ENCODE measurements around the gene CTXN1. TPM values are rescaled to one million over a fixed set of nuclear protein-coding genes. Genes with fewer than 3 reads are reported as not detected.

CTXN1 gene
- total RNA-seq, 1 donor from 2014 or later = 1.8 TPM

DNA sequence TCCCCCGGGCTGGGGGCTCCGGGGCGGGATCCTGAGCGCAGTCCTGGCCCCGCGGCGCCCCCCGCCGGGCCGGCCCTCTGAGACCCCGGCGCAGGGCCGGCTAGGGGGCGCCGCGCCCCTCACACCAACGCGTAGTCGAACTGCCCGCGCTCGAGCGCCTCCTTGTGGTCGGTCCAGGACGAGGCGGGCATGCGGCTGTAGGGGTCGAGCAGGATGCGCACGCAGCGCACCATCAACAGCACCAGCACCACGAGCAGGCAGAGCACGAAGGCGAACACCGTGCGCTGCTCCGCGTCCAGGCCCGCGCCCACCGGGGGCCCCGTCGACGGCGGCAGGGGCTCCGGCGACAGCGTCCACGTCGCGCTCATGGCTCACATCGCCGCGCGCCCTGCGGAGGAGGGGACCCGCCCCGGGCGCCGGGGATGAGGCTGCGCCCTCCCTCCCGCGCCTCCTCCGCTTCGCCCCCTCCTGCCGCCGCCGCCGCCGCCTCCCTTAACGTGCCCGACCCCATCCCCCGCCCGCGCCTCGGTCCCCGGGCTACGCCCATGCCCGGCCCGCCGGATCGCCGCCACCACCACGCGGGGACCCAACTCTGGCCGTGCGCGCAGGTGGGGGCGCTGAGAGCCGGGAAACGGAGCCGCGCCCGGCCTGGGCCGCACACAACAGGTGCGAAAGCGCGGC lies 624 bp downstream of the CTXN1 start:
- peaks cover 25% of the 10 kb centered on the region for H3K4me1 Mint-ChIP-seq
- H3K4me3 Mint-ChIP-seq = peak overlapping the region; percentile 82
- DNase-seq = peak; percentile 94
- peaks cover 20% of the 10 kb centered on the region for H3K36me3 Mint-ChIP-seq (ENCODE audit: low read depth)
- intact Hi-C loops (cut with micrococcal nuclease) = loop anchor here (1.0 kb wide), 1 partner anchor 18 kb away; the partner anchor contains the start of gene TIMM44
- H3K27me3 Mint-ChIP-seq = peaks cover 2% of the 10 kb centered on the region
- H3K27ac Mint-ChIP-seq = peak overlapping the region; percentile 82
- H3K9me3 Mint-ChIP-seq = no peaks in the 10 kb centered on the region

DNA sequence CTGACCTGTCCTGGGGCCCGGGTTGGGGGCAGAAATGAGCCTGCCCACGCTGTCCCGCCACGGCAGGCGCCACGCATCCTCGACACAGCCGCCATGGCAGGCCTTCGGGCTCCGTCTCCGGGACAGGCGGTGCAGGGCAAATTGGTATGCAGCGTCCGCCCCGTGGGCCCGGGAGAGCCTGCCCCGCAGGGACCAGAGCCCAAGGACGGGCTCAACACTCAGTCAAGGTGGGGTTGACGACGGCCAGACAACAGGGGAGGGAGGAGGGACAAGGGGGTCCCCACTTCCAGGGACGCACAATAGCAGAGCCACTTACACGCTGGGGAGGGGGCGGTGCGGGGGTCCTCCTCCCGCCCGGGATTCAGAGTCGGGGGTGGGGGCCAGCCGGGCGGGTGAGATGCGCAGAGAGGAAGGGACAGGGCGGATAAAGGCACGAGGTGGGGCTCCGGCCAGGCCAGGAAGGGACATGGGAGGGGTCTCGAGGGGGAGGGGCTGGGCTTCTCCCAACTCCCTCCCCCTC lies 1.2 kb downstream of the CTXN1 start:
- peaks cover 20% of the 10 kb centered on the region for H3K36me3 Mint-ChIP-seq (ENCODE audit: low read depth)
- intact Hi-C loops (cut with micrococcal nuclease) = loop anchor here (1.0 kb wide), 1 partner anchor 19 kb away; the partner anchor contains the start of gene TIMM44
- H3K27ac Mint-ChIP-seq = no peak overlapping the region
- peak overlapping the region; percentile 40 for H3K4me3 Mint-ChIP-seq
- H3K9me3 Mint-ChIP-seq = no peaks in the 10 kb centered on the region
- peaks cover 5% of the 10 kb centered on the region for H3K27me3 Mint-ChIP-seq
- peaks cover 29% of the 10 kb centered on the region for H3K4me1 Mint-ChIP-seq
- DNase-seq = no peak

DNA sequence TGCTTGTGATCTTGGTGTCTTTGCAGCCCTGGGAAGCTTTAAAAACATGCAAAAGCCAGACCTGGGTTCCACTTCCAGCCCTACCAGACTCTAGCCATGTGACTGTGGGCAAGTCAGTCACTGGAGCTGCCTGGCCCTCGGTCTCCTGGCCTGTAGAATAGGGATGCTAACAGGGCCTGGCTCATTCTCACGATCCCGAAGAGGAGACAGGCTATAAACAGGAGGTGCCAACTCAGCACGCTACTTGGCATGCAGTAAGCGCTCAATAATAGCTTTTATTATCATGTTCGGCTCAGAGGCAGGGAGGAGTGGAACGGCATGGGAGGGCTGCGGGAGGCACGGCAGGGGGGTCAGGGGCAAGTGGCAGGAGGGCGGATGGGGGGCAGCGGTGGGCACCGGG lies 1.7 kb downstream of the CTXN1 start:
- H3K4me1 Mint-ChIP-seq = peaks cover 31% of the 10 kb centered on the region
- peaks cover 20% of the 10 kb centered on the region for H3K36me3 Mint-ChIP-seq (ENCODE audit: low read depth)
- peak overlapping the region; percentile 66 for H3K4me3 Mint-ChIP-seq
- intact Hi-C loops (cut with micrococcal nuclease) = no loop called here
- H3K27ac Mint-ChIP-seq = peak overlapping the region; percentile 13
- no peaks in the 10 kb centered on the region for H3K9me3 Mint-ChIP-seq
- H3K27me3 Mint-ChIP-seq = peaks cover 8% of the 10 kb centered on the region
- DNase-seq = no peak

DNA sequence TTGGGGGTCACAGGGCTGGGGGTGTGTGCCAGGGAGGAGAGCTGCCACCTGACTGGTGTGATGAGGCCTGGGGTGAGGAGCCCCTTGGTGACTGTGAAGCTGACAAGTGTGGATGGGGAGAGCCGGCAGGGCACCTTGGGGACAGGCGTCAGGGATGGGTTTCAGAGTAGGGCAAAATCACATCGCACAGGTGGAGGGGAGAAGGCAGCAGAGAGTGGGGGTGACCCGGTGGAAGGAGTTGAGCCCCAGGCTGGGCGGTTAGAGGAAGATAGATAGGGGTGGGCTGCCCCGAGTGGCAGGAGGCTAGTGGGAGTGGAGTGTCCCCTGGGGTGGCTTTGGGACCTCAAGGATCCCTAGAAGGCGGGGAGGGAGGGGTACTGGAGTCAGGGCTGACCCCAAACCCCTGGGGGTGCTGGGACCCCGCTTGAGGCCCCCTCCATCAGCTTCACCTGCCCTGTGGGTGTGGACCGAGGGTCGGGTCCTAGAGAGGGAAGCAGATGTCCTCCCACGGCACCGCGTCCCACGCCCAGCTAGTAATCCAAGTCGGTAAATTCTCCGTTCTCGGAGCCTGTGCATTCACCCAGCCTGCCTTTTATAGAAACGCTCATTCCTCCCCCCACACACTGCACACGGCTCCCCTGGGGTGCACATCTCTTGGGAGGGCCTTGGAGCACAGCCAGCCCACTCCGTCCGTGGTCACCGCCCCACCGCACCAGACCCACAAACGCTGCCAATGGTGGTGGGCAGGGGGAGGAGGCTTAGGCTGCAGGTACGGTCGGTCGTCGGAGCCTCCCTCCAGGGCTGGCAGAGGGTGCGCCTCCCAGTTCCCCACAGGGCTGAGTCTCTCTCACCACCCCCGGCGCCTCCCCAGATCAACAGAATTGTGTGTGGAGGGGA lies 2.4 kb downstream of the CTXN1 start:
- DNase-seq = no peak
- Mint-ChIP-seq H3K4me3 (peak overlapping the region; percentile 6), H3K9me3 (no peaks in the 10 kb centered on the region), H3K27ac (peak overlapping the region; percentile 32), H3K27me3 (peaks cover 9% of the 10 kb centered on the region), H3K36me3 (ENCODE audit: low read depth) (peaks cover 17% of the 10 kb centered on the region), H3K4me1 (peaks cover 28% of the 10 kb centered on the region)
- intact Hi-C loops (cut with micrococcal nuclease) = no loop called here

DNA sequence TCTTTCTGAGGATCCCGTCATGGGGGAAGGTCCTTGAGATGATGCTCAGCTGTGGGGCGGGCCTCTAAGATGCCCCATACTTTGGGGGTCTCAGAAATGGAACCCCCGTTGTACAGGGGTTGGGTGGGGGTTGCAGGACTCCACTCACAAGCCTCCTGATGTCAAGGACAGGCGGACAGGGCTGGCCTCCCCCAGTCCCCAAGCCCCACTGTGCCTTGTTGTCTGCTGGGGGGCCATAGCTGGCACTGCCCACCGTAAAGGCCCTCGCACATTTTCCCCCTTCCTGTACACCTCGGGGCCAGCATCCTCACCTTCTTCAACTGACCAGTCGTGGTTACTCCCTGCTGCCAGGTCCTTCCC lies 3.1 kb downstream of the CTXN1 start:
- Mint-ChIP-seq H3K9me3 (no peaks in the 10 kb centered on the region), H3K27me3 (peaks cover 15% of the 10 kb centered on the region), H3K27ac (peak overlapping the region; percentile 32), H3K4me3 (no peak overlapping the region), H3K36me3 (ENCODE audit: low read depth) (peaks cover 15% of the 10 kb centered on the region), H3K4me1 (peaks cover 30% of the 10 kb centered on the region)
- DNase-seq = no peak
- intact Hi-C loops (cut with micrococcal nuclease) = no loop called here

DNA sequence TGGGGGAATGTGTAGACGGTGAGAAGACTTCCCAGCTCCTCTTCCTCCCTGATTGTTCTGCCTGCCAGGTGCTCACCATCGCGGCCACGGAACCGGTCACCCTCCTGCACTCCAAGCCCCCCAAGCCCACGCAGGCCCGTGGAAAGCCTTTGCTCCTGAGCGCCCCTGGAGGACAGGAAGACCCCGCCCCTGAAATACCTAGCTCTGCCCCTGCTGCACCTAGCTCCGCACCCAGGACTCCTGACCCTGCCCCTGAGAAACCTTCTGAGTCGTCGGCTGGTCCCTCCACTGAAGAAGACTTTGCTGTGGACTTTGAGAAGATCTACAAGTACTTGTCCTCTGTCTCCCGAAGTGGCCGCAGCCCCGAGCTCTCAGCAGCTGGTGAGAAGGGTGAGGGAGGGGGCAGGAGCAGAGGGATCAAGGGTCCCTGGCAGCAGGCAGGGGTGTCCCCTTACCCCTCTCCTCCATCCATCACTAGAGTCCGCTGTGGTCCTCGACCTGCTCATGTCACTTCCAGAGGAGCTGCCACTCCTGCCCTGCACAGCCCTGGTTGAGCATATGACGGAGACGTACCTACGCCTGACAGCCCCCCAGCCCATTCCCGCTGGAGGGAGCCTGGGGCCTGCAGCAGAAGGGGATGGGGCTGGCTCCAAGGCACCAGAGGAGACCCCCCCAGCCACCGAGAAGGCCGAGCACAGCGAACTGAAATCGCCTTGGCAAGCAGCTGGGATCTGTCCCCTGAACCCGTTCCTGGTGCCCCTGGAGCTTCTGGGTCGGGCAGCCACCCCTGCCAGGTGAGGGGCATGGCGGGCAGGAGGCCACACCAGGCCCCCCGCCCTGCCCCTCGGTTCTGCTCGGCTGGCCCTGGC lies 3.7 kb downstream of the CTXN1 start:
- H3K9me3 Mint-ChIP-seq = no peaks in the 10 kb centered on the region
- peaks cover 30% of the 10 kb centered on the region for H3K4me1 Mint-ChIP-seq
- intact Hi-C loops (cut with micrococcal nuclease) = loop anchor here (1.0 to 2.0 kb wide), 2 partner anchors 69 to 1897 kb away; partner anchors contain the start of gene FBXL12
- no peak overlapping the region for H3K27ac Mint-ChIP-seq
- peaks cover 15% of the 10 kb centered on the region for H3K27me3 Mint-ChIP-seq
- no peak for DNase-seq
- peaks cover 15% of the 10 kb centered on the region for H3K36me3 Mint-ChIP-seq (ENCODE audit: low read depth)
- peak overlapping the region; percentile 52 for H3K4me3 Mint-ChIP-seq

DNA sequence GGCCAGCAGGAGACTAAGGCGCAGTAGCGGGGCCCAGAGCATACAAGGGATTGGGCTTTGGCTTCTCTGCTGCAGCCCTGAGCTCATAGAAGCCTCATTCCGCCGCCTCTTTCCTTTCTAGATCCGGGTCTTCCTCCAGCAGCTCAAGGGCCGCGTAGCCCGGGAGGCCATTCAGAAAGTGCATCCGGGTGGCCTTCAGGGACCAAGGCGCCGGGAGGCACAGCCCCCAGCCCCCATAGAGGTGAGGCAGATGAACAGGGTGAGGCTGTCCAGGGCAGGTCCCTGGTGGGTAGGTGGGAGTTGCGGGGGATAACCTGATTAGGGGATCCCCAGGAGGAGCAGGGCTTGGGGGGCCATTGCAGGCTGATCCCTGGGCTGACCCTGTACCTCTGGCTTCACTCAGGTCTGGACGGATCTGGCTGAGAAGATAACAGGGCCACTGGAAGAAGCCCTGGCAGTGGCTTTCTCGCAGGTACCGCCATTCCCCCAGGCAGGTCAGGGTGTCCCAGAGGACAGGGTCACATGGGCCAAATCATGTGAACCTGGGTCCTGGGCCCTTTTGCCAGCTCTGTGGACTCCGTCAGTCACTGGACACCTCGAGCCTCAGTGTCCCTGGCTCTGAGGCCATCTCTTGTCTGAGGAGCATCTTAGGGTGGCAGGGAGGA lies 4.5 kb downstream of the CTXN1 start:
- Mint-ChIP-seq H3K9me3 (no peaks in the 10 kb centered on the region), H3K36me3 (ENCODE audit: low read depth) (peaks cover 15% of the 10 kb centered on the region), H3K27me3 (peaks cover 18% of the 10 kb centered on the region), H3K4me1 (peaks cover 28% of the 10 kb centered on the region), H3K4me3 (peak overlapping the region; percentile 94), H3K27ac (peak overlapping the region; percentile 98)
- intact Hi-C loops (cut with micrococcal nuclease) = loop anchor here (1.0 to 2.0 kb wide), 2 partner anchors 68 to 1897 kb away; partner anchors contain the start of gene FBXL12
- DNase-seq = no peak

DNA sequence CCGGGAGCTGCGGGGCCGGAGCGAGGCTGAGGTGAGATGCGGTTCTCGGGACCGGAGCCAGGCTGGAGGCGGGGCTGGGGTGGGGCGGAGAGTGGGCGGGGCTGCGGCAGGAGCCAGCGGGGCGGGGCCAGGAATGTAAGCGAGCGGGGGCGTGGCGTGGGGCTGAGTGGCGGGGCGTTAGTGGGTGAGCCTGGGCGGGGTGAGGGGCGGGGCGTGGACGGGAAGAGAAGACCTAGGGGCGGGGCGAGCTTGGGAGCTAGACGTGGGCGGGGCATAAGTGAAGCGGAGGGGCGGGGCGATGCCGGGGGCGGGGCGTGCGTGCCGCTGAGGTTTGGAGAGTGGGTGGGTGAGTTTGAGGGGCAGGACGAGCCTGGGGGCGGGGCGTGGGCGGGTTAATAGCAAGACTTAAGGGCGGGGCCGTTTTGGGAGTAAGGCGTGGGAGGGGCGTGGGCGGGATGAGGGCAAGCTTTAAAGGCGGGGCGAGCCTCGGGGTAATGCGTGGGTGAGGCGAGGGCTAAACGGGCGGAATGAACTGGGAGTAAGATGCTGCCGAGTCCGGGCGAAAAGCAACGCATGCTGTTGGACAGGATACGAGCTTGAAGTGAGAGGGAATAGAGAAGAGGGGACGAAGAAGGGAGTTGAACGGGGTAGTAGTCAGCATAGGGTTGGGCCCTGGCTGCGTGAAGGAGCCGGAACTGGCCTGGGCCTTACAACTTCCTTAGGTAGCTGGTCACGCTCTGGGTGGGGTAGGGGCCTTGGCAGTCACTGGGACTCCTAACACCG lies 5.2 kb downstream of the CTXN1 start:
- Mint-ChIP-seq H3K4me1 (peaks cover 27% of the 10 kb centered on the region), H3K9me3 (no peaks in the 10 kb centered on the region), H3K4me3 (peak overlapping the region; percentile 94), H3K27ac (peak overlapping the region; percentile 98), H3K27me3 (peaks cover 21% of the 10 kb centered on the region), H3K36me3 (ENCODE audit: low read depth) (peaks cover 15% of the 10 kb centered on the region)
- intact Hi-C loops (cut with micrococcal nuclease) = loop anchor here (1.0 to 2.0 kb wide), 5 partner anchors 17 to 1898 kb away; partner anchors contain the start of genes FBXL12, MAP2K7 and TIMM44
- peak; percentile 98 for DNase-seq

DNA sequence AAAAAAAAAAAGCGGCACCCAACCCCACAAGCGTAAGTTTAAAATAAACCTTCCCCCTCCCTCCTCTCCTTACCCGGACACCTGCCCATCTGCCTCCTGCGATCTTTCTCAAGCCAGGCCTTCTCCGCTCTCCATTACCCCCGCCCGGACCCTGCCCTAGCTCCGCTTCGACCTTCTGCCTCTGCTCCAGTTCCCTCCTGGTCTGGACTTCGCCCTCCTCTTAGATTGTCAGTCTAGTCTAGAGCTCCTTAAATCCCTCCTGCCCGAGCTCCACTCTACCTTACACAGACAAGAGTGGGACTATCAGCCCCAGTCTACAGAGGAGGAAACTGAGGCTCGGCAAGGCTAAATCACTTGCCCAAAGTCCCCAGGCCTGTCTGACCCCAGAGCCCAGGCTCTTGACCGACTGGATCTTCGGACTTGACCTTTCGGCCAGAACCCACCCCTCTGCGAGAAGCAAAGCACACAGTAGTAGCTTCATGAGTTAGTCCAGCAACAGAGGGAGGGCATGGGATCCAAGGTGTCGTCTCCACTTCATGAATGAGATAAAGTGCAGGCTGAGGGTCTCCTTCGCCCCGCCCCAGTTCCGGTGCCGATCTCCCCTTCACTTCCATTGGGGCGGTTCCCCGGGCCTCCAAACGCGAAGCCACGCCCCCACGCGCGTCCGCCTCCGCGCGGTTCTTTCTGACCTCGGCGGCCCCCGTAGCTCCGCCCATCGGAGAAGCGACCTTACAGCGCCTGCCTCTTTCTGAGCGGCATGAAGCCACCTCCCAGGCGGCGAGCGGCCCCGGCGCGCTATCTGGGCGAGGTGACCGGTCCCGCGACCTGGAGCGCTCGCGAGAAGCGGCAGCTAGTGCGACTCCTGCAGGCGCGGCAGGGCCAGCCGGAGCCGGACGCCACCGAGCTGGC lies 6.1 kb downstream of the CTXN1 start, which contains the start of gene SNAPC2:
Gene SNAPC2, plus strand, starts transcription at position 729 of the 909 bp plus-strand sequence. Its CDS starts 29 bp downstream, at position 758.
- Mint-ChIP-seq H3K4me3 (peak within 1 kb of the TSS; percentile 94), H3K9me3 (no peaks in the 10 kb centered on the region), H3K27ac (peak within 1 kb of the TSS; percentile 98), H3K27me3 (peaks cover 28% of the 10 kb centered on the region), H3K36me3 (ENCODE audit: low read depth) (peaks cover 15% of the 10 kb centered on the region), H3K4me1 (peaks cover 28% of the 10 kb centered on the region)
- intact Hi-C loops (cut with micrococcal nuclease) = loop anchor here (1.0 to 5.0 kb wide), 5 partner anchors 17 to 1899 kb away; partner anchors contain the start of genes FBXL12, MAP2K7 and TIMM44
- peak; percentile 99 for DNase-seq

DNA sequence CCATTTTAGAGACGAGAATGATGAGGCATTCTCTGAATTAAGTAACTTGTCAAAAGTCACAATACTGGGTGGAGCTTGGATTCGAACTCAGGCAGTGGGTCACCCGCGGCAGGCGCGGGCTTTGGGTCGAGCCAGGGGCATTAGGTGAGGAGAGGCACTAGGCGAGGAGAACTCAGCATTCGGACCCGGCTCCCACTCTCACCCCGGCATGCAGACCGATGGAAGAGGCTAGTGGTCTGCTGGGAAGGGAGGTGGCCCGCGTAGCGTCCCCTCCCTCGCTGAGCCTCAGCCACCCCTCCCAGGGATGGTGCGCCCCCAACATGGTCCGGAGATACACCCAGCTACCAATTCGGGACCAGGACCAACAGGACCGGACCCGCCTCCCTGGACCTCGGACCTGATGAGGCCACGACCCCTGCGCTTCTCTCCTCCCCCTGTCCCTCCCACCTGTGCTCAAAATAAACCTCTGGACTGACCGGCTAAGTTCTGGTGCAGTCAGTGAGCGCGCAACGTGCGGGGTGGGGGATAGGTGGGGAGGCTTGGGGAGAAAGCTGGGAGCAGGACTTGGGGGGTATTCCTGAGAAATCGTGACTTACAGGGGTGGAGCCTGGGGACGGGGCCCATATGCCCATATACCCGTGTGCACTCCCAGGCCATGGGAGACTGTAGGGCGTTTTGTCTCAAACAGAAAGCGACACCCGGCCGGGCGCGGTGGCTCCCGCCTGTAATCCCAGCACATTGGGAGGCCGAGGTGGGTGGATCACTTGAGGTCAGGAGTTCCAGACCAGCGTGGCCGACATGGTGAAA lies 7.1 kb downstream of the CTXN1 start:
- DNase-seq = peak; percentile 59
- H3K36me3 Mint-ChIP-seq (ENCODE audit: low read depth) = peaks cover 20% of the 10 kb centered on the region
- peak overlapping the region; percentile 94 for H3K4me3 Mint-ChIP-seq
- no peak overlapping the region for H3K27ac Mint-ChIP-seq
- H3K4me1 Mint-ChIP-seq = peaks cover 26% of the 10 kb centered on the region
- H3K9me3 Mint-ChIP-seq = no peaks in the 10 kb centered on the region
- intact Hi-C loops (cut with micrococcal nuclease) = loop anchor here (5.0 kb wide), 1 partner anchor 722 kb away; no protein-coding TSS in a partner anchor
- H3K27me3 Mint-ChIP-seq = peaks cover 29% of the 10 kb centered on the region
